IPS DF 4.7 (cell line): ENCODE results near the gene PSMD6.

Source experiments
- DNase-seq: peaks from one replicate; pipeline ENCODE4 v3.0.0-alpha.2; 2013; ENCODE audit warnings: low spot score; ENCODE audit errors: extremely low read depth

The PSMD6 gene

DNA sequence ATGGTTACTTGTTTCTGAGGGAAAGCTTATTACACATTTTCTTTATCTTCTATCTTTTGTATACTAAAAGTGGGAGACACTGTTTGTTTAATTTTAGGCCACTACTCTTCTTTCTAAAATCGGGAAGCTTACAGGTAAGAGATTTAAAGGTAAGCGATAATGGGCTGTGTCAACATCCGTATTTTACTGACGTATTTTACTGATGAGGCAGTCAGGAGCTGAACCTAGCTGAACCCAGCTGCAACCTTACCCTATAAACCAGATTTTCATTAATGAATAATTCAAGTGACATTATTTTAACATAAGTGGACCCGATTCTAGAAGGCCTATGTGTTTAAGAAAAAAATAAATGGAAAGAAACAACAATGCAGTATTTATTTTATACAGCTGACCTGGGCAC, 13.1 kb downstream of the PSMD6 start:
- DNase-seq = no peak

DNA sequence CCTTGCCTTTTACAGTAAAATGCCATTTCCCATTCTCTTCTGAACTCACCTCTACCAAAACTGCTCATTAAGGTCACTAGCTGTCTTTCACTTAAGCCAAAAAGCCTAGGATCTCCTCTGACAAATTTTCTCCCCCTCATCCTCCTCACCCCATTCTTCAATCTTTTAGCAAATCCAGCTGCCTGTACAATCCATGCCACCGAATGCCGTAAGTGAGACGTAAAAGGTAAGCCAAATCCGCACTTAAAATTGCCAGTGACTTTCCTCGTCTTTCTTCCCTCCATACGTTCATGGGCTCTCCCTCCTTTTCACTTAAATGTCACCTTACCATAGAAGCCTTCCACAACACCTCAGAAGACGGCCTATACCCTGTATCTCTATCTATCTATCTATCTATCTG, 13.8 kb downstream of the PSMD6 start:
- no peak for DNase-seq

DNA sequence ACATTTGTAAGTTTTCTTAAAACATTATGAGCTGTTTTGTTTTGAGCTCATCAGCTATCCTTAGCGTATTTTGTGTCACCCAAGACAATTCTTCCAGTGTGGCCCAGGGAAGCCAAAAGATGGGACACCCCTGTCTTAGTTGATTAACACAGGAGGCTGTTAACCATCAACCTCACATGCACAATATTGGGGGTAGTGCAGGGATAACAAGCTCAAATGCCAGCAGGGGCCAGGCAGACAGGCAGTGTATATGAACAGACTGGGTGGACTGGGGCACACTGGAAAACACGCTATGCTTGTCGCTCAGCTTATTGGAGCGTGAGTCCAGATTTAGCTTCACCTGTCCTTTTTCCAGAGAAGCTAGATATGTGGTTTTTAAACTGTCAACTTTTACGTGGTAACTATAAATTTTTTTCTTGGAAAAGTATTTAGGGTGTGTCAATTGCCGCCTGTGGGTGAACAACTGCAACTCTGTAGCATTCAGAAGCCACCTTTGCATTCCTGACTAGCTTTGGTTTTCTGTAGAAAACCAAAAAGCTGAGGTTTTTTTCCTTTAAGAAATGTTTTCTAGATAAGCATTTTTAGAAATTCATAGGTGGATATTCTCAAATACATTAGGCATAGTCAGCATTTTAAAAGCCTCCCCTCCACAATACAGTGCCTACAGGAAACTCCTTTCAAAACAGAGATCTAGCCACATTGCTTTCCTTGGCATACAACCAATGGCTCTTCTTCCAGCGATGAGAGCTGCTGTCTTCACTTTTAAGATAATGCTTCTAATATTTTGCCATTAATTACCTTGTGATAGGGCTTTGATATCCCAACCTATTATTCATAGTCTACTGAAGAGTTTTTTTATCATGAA, 14.6 kb downstream of the PSMD6 start:
- DNase-seq = no peak

DNA sequence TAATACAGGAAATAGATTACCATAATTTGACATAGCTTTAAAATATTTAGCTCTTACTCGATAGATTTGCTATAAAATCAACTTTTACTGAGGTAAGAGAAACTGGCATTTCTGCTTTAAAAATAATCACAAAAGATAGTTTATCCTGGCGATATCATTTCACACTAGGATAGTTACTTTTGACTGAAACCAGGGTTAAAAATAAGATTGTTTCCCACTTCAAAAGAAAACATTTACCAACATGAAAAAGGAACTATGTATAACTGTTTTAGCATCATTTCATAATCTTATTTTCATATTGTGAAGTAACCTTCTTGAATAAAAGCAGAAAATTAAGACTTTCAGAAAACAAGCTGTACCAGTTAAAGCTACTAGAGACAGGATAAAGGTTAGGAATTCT, 15.3 kb downstream of the PSMD6 start:
- no peak for DNase-seq

DNA sequence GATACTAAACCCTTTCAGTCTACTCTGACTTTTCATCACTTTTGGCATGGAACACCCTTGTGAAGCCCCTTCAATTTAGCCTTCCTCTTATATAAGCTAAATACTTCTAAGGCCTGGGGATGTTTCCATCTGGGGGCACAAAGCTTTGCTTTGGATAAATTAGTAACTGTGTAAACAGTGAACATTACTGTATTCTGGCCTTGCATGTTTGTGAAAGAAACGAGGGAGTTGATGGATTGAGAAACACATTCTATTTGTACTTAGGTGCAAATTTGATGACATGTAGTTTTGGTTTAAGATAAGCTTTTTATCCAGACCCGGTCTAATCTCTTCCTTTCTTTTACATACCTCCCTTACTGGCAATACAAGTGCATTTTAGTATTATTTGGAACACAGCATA, 19.7 kb downstream of the PSMD6 start:
- DNase-seq = no peak

DNA sequence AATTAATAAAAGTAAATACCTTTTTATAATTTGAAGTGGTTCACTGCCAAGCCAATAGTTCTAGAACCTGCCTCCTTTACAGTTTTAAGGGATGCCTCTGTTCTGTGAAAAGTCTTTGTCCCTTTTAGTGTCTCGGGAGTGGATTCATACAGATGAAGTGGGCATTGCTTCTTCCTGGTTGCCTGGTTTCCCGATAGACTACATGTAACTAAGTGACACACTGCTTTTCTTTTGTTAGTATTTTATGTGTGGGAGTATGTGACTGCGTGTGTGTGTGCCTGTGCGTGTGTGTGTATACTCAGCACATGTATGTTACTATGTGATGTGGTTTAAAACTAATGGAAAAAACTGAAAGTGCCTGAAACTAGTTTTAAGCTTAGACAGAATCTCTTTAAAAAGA, 21.1 kb downstream of the PSMD6 start:
- DNase-seq = no peak

DNA sequence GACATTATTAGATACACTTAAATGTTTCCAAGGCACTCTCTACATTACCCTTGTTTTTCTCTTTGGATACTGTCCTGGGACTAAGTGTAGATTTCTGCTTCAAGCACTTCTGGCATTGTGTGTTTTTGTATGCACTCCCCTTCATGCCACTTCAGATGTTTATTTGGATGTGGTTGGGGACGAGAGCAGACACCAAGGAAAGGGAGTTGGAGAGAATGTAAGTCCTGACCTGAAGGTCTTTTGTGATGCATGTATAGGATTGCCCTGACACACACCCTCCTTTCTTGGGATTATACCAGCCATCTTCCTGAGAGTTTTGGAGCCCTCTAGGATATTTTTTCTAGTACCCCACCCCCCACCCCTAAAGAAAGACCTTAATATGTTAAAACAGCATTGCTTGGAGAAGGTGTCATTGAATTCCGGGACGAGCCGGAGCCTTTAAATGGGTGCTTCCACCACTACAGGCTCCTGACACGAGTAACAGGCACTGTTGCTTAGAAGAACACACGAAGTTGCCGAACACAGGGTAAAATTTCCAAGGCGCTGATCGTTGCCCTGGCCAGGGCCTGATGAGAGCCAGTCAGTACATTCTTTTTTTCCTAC, 22.7 kb downstream of the PSMD6 start:
- DNase-seq = no peak

DNA sequence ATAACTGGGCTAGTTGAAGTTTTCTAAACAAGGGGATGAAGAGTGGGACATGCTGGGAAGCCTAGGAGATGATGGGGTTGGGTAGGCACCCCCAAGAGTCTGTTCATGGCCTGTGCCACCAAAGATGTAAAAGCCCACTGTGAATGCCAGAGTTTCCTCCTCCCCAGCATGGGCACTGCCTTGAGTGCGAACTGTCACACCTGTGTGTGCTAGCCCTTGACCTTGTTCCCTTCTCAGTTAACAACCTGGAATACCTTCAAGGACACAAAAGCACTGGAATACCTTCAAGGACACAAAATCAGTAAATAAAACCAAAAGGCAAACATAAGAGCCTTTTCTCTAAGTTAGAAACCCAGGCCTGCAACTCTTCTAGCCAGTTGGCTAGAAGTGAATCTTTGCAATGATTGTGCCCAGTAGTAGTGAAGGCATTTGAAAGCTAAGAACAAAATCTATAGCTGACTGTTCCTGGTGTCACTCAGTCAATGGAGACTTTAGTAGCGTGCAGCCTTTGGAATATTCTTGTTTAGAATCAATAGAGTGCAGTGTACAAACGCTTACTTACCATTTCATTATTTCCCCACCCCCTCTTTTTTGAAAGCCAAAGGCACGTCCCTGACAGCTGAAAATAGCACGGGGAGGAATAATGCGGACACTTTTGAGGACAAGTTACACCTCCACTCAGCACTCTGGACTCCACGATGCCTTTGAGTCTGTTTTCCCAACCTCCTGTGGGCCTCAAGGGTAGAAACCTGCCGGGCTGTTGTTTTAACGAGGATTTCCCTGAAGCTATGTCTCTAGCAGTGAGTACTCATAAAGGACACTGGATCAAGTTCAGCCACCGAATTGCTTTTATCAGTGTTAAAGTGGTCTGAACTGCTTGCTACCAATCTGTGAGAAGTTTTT, 24.2 kb downstream of the PSMD6 start:
- DNase-seq = no peak

DNA sequence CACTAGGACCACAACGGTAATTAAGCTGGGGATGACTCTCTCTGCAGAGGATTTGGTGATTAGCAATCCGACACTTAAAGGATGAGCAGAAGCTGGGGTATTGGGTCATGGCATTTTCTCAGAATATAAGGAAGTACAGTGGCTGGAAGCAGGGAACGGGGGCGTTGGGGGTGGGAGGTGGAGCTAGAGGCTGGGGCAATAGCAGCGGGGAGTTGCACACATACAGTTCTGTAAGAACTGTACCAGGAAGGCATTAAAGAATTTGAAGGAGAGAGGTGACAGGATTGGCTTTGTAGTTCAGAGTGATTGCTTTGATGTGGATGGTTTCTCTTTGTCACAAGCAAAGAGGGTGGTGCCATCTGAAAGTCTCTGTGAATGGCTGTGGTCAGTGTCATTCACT, 28.2 kb downstream of the PSMD6 start:
- DNase-seq = no peak

DNA sequence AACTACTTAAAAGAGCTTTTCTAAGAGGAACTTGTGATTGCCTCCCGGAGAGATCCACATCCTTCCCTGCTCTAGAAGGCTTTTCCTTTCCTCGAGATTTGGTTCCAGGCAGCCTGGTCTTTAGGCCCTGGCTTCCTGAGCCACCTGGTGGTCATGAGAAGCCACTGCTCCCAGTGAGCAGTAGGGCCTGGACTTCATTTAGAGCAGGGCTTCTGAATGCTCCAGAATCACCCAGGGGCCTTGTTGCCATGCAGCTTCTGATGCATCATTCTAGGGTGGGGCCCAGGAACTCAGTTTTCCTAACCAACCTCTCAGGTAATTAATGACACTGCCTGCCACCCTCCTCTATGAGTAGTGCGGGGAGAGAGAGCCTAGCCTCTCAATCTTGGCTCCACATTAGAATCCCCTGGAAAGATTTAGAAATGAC, 29.6 kb downstream of the PSMD6 start:
- peak; percentile 58 for DNase-seq

DNA sequence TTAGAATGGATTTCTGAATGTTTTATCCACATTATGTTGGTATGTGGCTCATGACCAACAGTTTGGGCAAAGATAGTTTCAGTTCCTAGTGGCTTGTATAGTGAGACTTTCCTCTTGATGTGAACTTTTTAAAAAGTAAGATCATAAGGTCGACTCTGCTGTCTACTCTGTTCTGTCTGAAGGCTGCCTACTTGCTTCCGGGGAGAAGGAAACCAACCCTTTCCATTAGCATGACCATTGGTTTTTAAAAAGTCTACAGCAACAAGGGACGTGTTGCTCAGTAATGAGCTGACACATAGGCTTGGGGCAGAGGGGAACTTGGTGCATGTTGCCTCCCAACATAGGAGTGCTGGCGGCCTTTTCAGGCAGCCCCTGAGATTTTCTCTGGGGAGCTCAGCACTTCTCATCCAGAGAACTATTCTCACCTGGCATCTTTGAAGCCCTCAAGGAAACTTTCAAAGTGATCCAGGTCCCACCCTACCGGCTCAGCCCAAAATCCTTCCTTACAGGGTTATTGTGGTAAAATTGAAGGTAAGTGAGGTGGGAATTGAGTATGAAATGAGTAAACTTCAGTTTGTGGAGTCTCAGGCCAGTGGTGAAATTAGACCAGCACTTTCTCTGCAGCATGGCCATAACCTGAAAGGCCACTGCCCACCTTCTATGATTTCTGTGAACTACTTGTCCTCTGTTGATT, 30.6 kb downstream of the PSMD6 start:
- DNase-seq = no peak

DNA sequence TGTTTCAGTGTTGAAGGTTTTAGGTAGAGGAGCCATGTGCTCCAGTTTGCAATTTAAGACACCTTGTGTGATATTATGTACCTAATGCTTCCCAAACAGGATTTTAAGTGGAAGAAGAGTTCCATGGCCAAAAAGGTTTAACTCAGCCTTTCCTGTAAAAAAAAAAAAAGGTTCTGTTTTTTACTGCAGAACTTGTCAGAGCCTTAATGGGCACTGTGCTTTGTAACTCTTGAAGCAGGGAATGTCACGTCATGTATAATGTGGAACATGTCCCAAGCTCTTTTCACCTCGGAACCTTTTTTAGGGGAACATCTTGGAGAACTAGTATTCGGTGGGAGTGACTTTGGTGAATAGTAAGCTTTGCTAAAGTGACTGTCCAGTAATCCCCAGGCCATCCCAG, 31.6 kb downstream of the PSMD6 start:
- DNase-seq = no peak

DNA sequence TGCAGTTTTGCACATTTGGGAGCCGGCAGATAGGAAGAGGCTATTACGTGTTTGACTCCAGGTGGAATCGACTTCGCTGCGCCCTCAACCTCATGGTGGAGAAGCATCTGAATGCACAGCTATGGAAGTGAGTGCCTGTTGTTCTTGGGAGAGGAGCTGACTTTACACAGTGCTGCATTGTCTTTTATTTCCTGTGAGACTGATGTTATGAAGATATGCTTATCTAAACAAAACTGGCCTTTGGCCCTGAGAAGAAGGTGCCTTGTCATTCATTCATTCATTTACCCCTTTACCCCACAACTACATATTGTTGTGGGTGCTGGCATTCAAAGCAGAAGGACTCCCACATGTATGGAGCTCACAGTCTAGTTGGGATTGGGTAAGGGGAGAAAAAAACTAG, 32.6 kb downstream of the PSMD6 start:
- no peak for DNase-seq

DNA sequence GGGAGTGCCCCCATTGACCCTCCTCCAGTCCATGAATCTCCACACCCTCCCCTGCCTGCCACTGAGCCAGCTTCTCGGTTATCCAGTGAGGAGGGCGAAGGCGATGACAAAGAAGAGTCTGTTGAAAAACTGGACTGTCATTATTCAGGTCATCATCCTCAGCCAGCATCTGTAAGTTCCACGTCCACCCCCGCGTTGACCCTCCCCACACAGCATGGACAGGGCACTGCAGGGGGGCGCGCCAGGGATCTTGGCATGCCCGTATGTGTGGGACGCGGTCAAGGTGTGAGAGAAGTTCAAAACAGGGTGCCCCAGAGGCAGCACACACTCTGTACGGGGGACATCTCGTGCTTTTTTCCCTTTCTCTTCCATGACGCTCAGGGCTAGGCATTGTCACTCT, 33.1 kb downstream of the PSMD6 start:
- no peak for DNase-seq

DNA sequence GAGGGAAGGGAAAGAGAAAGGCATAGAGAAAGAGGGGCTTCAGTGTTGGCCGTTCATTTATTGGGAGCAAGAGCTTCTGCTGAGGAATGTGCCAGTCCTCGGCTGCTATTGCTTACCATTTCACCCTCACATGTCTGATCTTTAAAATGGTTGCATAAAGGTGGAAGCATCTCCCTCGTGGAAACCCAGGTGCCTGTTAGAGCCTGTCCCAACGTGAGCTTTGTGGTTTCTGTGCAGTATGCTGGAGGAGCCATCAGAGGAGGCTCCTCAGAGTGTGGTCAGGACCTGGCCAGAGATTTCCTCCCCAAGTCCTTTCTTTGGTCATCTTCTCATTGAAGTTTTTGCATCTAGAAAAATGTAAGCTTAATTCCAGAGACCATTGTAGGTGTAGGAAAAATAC, 34.4 kb downstream of the PSMD6 start:
- DNase-seq = no peak

DNA sequence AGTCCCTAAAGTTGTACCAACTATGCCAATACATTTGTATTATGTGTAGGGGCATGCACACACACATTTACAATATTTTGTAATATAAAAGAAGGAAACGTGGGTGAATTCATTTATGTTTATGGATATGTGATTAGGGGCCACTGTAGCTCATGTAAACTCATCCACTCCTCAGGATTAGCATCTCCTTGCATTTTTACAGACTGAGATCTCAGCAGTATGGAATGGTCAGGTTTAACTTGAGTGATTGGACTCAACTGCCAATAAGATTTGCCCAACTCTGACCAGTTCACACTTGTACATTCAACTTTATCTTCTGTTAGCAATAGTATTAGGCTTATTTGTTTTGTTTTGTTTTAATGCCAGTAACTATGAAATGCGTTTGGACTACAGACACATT, 36.5 kb downstream of the PSMD6 start:
- DNase-seq = no peak

DNA sequence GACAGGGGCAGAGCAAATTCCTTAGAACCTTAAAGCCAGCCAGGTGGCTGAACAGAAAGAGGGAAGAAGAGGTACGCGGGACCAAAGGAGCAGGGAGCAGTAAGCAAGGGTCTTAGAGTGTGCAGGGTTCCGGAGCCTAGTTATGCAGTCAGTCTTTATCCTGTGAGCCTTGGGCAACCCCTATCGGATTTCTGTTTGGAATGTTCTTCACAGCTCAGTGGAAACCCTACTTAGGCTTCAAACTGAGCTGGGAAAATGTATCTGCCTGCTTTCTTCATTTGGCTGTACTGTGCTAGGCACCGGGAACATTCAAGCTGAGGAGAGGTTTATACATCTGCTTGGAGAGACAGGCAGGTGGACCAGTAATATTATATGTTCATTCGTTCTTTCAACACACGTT, 37.1 kb downstream of the PSMD6 start:
- DNase-seq = no peak

DNA sequence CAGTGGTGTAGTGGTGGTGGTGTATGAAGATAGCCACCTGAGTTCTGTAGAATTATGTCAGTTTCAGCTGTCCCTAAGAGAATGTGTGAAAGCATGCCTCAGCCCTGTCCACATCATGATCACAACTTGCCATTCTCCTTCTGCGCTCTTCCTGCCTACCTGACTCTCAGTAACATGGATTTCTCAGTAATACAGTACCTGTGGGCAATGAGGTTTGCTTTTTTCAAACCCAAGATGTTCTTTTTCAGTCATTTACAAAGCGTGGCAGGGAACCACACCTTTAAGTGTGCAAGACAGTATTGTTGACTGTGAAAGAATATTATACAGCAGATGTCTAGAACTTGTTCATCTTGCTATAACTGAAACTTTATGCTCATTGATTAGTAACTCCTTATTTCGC, 38.9 kb downstream of the PSMD6 start:
- no peak for DNase-seq

DNA sequence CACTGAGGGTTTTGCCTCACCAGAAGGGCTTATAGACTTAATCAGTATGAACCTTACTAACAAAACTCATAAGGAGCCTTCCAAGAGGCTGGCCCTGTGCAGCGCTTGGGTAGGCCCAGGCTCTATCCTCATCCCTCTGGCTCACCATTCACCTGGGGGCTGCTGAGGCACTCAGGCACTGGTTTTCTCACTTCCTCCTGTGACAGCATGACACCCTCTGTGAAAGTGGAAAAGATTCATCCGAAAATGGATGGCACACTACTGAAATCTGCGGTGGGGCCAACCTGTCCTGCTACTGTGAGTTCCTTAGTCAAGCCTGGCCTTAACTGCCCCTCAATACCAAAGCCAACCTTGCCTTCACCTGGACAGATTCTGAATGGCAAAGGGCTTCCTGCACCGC, 41.3 kb downstream of the PSMD6 start:
- no peak for DNase-seq

DNA sequence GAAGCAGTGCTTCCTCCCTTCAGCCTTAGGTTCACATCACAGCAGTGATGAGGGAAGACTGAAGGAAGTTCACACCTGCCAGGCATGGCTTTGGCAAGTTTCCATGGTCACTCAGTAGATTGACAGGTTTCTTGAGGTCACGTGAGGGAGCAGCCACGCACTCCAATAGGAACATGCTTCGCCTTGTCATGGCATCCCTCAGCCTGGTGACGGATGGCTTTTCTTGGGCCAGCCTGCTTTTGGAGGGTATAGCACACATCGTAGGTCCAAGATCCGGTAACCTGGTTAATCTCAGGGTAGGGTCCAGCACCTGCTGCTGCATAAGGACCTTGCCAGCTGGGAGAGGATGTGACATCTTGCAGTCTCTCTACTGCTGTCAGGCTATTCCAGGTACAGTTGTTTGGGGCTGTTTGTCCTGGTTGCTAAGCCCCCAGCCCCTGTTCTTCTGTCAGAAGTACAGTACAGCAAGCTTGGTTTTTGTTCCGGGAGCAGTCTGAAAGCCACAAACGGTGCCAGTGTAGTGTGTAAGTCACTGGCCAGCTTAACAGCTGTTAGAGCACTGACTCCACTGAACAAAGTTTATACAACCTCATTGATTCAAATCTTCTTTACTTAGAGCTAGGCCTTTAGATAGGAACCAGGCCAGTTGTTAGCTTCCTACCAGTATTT, 42.3 kb downstream of the PSMD6 start:
- no peak for DNase-seq

DNA sequence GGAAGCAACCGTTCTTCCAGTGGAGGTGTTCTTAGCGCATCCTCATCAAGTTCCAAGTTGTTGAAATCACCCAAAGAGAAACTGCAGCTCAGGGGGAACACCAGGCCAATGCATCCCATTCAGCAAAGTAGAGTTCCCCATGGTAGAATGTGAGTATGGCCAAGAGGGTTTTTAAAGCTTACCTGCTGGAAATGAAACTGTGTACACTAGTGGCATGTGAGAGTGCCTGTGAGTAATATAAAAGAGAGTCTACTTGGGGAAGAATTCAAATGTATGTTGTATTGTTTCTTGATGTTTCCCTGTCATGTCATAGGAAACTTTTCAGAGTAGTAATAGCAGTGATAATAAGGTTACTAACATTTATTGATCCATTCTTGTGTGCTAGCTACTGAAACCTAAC, 43.3 kb downstream of the PSMD6 start:
- no peak for DNase-seq
